GM12873 (cell line): ENCODE results near the gene RAP1GAP2.
A peak's percentile ranks its signal among the peaks of the same experiment; 100 is the strongest.

Source experiments
- CTCF ChIP-seq: IDR thresholded peaks from 2 replicates; pipeline ENCODE4 v1.5.1; 2012; ENCODE audit warnings: low read depth, mild to moderate bottlenecking, moderate library complexity, low read length, control low read depth; ENCODE audit not compliant: insufficient read depth; ENCODE audit errors: missing control alignments

The RAP1GAP2 gene

GRCh38 chr17:2819921-2820501 lies 23.8 kb downstream of the RAP1GAP2 start:
- no peak for TF ChIP-seq CTCF

DNA sequence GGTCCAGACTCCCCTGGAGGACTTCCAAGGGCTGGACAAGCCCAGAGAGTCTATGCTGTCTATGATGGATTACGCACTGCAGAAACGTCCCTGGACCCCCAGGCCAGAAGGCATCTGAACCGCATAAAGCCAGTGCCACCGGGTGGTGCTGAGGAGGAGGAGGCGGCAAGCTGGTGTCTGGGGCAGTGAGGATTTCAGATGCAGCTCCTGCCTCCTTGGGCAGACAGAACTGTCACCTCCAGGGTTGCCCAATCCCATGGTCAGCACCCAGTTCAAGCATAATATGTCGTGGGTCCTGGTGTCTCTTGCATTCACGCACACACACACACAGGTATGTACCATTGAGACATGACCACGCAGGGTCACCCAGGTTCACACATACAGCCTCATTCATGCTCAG lies 25.6 kb downstream of the RAP1GAP2 start:
- TF ChIP-seq CTCF = no peak

DNA sequence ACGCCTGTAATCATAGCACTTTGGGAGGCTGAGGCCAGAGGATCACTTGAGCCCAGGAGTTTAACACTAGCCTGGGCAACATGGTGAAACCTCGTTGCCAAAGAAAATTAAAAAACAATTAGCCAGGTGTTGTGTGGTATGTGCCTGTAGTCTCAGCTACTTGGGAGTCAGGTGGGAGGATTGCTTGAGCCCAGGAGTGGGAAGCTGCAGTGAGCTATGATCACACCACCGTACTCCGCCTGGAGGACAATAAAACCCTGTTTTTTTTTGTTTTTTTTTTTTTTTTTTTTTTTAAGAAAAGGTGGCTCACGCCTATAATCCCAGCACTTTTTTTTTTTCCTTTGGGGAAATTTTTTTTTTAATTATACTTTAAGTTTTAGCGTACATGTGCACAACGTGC lies 26.1 kb downstream of the RAP1GAP2 start:
- no peak for TF ChIP-seq CTCF

DNA sequence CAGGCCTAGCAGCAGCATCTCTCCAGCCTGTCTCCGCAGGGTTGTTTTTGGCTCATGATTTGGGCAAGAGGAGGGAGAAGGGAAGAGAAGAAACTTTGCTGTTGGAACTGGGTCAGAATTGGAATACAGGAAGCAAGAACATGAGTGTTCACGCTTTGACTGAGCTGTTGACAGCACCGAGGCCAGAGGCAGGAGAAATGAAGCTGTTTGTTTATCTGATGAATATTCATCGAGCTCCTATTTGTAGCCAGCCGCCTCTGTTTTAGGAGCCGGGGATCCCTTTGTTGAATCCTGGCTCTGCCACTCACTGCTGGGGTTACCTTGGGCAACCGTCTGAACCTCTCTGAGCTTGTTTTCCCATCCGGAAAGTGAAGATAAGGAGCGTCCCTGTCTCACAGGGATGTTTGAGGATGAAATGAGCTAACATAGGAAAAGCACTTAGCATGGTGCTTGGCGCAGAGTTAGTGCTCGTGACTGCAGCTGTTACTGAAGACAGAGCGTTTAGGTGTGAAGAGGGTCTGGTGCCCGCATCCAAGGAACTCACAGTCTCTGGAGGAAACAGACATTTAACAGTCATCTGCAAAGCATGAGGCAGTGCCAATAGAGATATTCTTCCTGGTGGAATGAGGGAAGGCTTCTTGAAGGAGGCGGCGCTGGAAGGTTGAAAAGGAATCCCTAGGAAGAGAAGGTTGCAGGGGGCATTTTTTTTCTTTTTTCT lies 29.2 kb downstream of the RAP1GAP2 start:
- no peak for TF ChIP-seq CTCF

GRCh38 chr17:2828397-2829038 lies 32.3 kb downstream of the RAP1GAP2 start:
- TF ChIP-seq CTCF = peak; percentile 95

DNA sequence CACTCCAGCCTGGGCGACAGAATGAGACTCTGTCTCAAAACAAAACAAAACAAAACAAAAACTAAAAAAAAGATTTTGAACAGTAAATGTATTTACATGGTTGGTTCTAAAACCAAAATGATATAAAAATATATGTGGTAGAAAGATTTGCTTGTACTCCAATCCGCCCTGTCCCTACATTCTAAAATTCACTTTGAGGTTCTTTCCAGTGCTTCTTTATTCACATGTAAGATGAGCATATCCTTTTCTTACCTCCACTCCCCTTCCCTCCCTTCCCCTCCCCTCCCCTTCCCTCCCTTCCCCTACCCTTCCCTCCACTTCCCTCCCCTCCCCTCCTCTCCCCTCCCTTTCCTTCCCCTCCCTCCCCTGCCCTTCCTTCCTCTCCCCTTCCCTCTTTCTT lies 34.4 kb downstream of the RAP1GAP2 start:
- TF ChIP-seq CTCF = no peak

DNA sequence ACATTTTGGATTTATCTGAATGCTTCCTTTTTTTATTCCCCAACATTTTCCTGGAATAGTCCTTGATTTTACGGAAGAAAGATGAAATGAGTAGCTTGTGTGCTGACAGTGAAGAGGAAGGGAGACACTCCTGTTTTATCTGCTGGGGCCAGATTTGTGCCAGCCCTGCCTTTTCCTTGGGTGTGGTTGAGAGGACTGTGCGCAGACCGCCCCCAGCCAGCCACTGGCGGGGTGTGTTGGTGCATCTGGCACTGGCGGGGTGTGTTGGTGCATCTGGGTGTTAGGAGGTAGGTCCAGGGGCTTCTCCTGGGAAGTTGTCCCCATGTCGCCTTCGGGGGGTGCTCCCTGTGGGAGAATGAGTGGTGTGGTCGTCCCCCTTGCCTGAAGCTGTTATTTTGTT lies 39.5 kb downstream of the RAP1GAP2 start:
- no peak for TF ChIP-seq CTCF
